IPS DF 6.9 (cell line): ENCODE measurements around the gene TMEM151A.
"Not testable (repeated sequence)": the region's sequence is repeated elsewhere in the genome, so short reads cannot be mapped to it uniquely, and the experiment has no call there.

ENCODE experiments used
- DNase-seq: peaks from one replicate; pipeline ENCODE4 v3.0.0-alpha.2; 2013; ENCODE audit warnings: low read depth, low spot score
- H3K27ac ChIP-seq: one replicate; pipeline ENCODE4 v1.5.1; 2013; ENCODE audit warnings: low read length, control low read depth
- H3K27me3 ChIP-seq: 2 replicates; pipeline ENCODE4 v1.6.1; 2013; ENCODE audit warnings: mild to moderate bottlenecking, low read length; ENCODE audit not compliant: control insufficient read depth, insufficient read depth
- H3K36me3 ChIP-seq: 2 replicates; pipeline ENCODE4 v1.6.1; 2013; ENCODE audit warnings: low read length; ENCODE audit not compliant: control insufficient read depth, insufficient read depth
- H3K4me1 ChIP-seq: 2 replicates; pipeline ENCODE4 v1.6.1; 2013; ENCODE audit warnings: low read length; ENCODE audit not compliant: control insufficient read depth, insufficient read depth
- H3K4me3 ChIP-seq: 2 replicates; pipeline ENCODE4 v1.5.1; 2013; ENCODE audit warnings: mild to moderate bottlenecking, low read length
- H3K9me3 ChIP-seq: 2 replicates; pipeline ENCODE4 v1.6.1; 2013; ENCODE audit warnings: low read length, inconsistent platforms; ENCODE audit not compliant: control insufficient read depth, insufficient read depth
- WGBS: extraction: QIAGEN DNeasy Blood & Tissue Kit; methylation state at CpG from one replicate; pipeline ENCODE4 v1.1.7; 2013; ENCODE audit warnings: mixed read lengths, missing lambda C conversion rate; ENCODE audit not compliant: insufficient read length, insufficient coverage; 5-methylcytosine and 5-hydroxymethylcytosine counted together

The TMEM151A gene

GRCh38 chr11:66315498-66315885 is 23.8 kb downstream of the TMEM151A start:
- no peak overlapping the region for H3K4me3 ChIP-seq
- WGBS, result no CpG with 5 or more reads among the region's 14 CpGs
- no peak for DNase-seq
- H3K36me3 ChIP-seq, result no peaks in the 10 kb centered on the region; the same call in 1 of the 2 replicates
- H3K4me1 ChIP-seq, result peaks cover 19% of the 10 kb centered on the region
- no peak overlapping the region for H3K27ac ChIP-seq
- H3K9me3 ChIP-seq, result no peaks in the 10 kb centered on the region
- H3K27me3 ChIP-seq, result no peaks in the 10 kb centered on the region

GRCh38 chr11:66315921-66316811 is 24.5 kb downstream of the TMEM151A start:
- no peak overlapping the region for H3K27ac ChIP-seq
- no CpG with 5 or more reads among the region's 52 CpGs for WGBS
- no peak overlapping the region for H3K4me3 ChIP-seq
- H3K36me3 ChIP-seq, result no peaks in the 10 kb centered on the region; the same call in 1 of the 2 replicates
- no peaks in the 10 kb centered on the region for H3K27me3 ChIP-seq
- H3K4me1 ChIP-seq, result peaks cover 19% of the 10 kb centered on the region
- no peak for DNase-seq
- no peaks in the 10 kb centered on the region for H3K9me3 ChIP-seq

GRCh38 chr11:66316849-66317251 is 25.2 kb downstream of the TMEM151A start, which contains the start of gene CD248:
TSS of gene CD248 (minus strand) at chr11:66317044. CDS start at chr11:66317027, 17 bp downstream.
- WGBS, result no CpG with 5 or more reads among the region's 29 CpGs
- H3K4me1 ChIP-seq, result peaks cover 19% of the 10 kb centered on the region
- no peaks in the 10 kb centered on the region; the same call in 1 of the 2 replicates for H3K36me3 ChIP-seq
- H3K27me3 ChIP-seq, result no peaks in the 10 kb centered on the region
- H3K4me3 ChIP-seq, result no peak within 1 kb of the TSS
- no peak within 1 kb of the TSS for H3K27ac ChIP-seq
- no peak for DNase-seq
- no peaks in the 10 kb centered on the region for H3K9me3 ChIP-seq

GRCh38 chr11:66317322-66317722 is 25.6 kb downstream of the TMEM151A start:
- Histone ChIP-seq H3K27me3 (no peaks in the 10 kb centered on the region), H3K4me1 (peaks cover 19% of the 10 kb centered on the region), H3K27ac (no peak overlapping the region), H3K4me3 (no peak overlapping the region), H3K36me3 (no peaks in the 10 kb centered on the region; the same call in 1 of the 2 replicates), H3K9me3 (no peaks in the 10 kb centered on the region)
- no CpG with 5 or more reads among the region's 14 CpGs for WGBS
- no peak for DNase-seq

GRCh38 chr11:66317723-66318599 is 26.3 kb downstream of the TMEM151A start:
- no peak overlapping the region for H3K4me3 ChIP-seq
- H3K4me1 ChIP-seq, result peaks cover 19% of the 10 kb centered on the region
- no peak for DNase-seq
- H3K36me3 ChIP-seq, result no peaks in the 10 kb centered on the region; the same call in 1 of the 2 replicates
- H3K27me3 ChIP-seq, result no peaks in the 10 kb centered on the region
- no peaks in the 10 kb centered on the region for H3K9me3 ChIP-seq
- no CpG with 5 or more reads among the region's 16 CpGs for WGBS
- no peak overlapping the region for H3K27ac ChIP-seq

- no peaks in the 10 kb centered on the region for H3K27me3 ChIP-seq
- no peak overlapping the region for H3K27ac ChIP-seq
- no peaks in the 10 kb centered on the region; the same call in 1 of the 2 replicates for H3K36me3 ChIP-seq
- peaks cover 19% of the 10 kb centered on the region for H3K4me1 ChIP-seq
- DNase-seq, result no peak
- H3K9me3 ChIP-seq, result no peaks in the 10 kb centered on the region
- no CpG with 5 or more reads among the region's 3 CpGs for WGBS
- H3K4me3 ChIP-seq, result no peak overlapping the region
Measured at GRCh38 chr11:66318600-66318970, 26.9 kb downstream of the TMEM151A start.

GRCh38 chr11:66320289-66320688 is 28.6 kb downstream of the TMEM151A start:
- H3K27me3 ChIP-seq, H3K27ac ChIP-seq, H3K9me3 ChIP-seq, H3K4me3 ChIP-seq, H3K36me3 ChIP-seq, DNase-seq: not testable (repeated sequence)
- H3K4me1 ChIP-seq, result peaks cover 22% of the 10 kb centered on the region
- WGBS, result no CpG with 5 or more reads among the region's 2 CpGs

GRCh38 chr11:66320748-66321147 is 29.1 kb downstream of the TMEM151A start:
- not testable (repeated sequence) for H3K27me3 ChIP-seq, DNase-seq, H3K27ac ChIP-seq, H3K4me3 ChIP-seq, H3K36me3 ChIP-seq, H3K9me3 ChIP-seq
- H3K4me1 ChIP-seq, result peaks cover 23% of the 10 kb centered on the region
- no CpG with 5 or more reads among the region's 6 CpGs for WGBS

GRCh38 chr11:66321606-66322005 is 29.9 kb downstream of the TMEM151A start:
- DNase-seq, result no peak
- no peak overlapping the region for H3K4me3 ChIP-seq
- no peaks in the 10 kb centered on the region for H3K9me3 ChIP-seq
- H3K36me3 ChIP-seq, result peaks cover 3% of the 10 kb centered on the region; the same call in 1 of the 2 replicates
- H3K27ac ChIP-seq, result no peak overlapping the region
- WGBS, result no CpG with 5 or more reads among the region's 4 CpGs
- peaks cover 20% of the 10 kb centered on the region for H3K4me1 ChIP-seq
- no peaks in the 10 kb centered on the region for H3K27me3 ChIP-seq

- no peaks in the 10 kb centered on the region for H3K27me3 ChIP-seq
- WGBS, result no CpG with 5 or more reads among the region's 11 CpGs
- 0 out of 2 replicates have a peak, but pooled peaks cover 3% of the 10 kb centered on the region for H3K36me3 ChIP-seq
- no peaks in the 10 kb centered on the region for H3K9me3 ChIP-seq
- no peak overlapping the region for H3K4me3 ChIP-seq
- DNase-seq, result no peak
- no peak overlapping the region for H3K27ac ChIP-seq
- H3K4me1 ChIP-seq, result peaks cover 12% of the 10 kb centered on the region
Measured at GRCh38 chr11:66322732-66323427, 31.2 kb downstream of the TMEM151A start.
